Astrocyte of the cerebellum (primary cell): ENCODE measurements around the gene LRRC72.

ENCODE experiments used
- DNase-seq: peaks from one replicate; pipeline ENCODE4 v3.0.0-alpha.2; 2011; ENCODE audit warnings: low read depth
- H3K4me3 ChIP-seq: 2 replicates; pipeline ENCODE4 v1.5.1; 2011; ENCODE audit warnings: mild to moderate bottlenecking, low read depth, low read length, moderate library complexity
- CTCF ChIP-seq: IDR thresholded peaks from 2 replicates; pipeline ENCODE4 v1.5.1; 2012; ENCODE audit warnings: low read length, low read depth, moderate library complexity, mild to moderate bottlenecking; ENCODE audit errors: missing control alignments
- in situ Hi-C: cut with HindIII; loops from 2 replicates; pipeline ENCODE4 v1.10.0; 2017; ENCODE audit warnings: low sequenced_read_pairs

Gene LRRC72

GRCh38 chr7:16585540-16585939 is 58.9 kb downstream of the LRRC72 start:
- no peak overlapping the region for H3K4me3 ChIP-seq
- TF ChIP-seq CTCF = no peak
- in situ Hi-C loops = no loop called here
- DNase-seq = no peak

- H3K4me3 ChIP-seq = no peak overlapping the region
- TF ChIP-seq CTCF = no peak
- in situ Hi-C loops = no loop called here
- DNase-seq = no peak
Measured at GRCh38 chr7:16586081-16586874, 59.7 kb downstream of the LRRC72 start.

- in situ Hi-C loops = no loop called here
- no peak overlapping the region for H3K4me3 ChIP-seq
- DNase-seq = no peak
- no peak for TF ChIP-seq CTCF
Measured at GRCh38 chr7:16587129-16587528, 60.5 kb downstream of the LRRC72 start.

- DNase-seq = no peak
- no peak for TF ChIP-seq CTCF
- in situ Hi-C loops = no loop called here
- no peak overlapping the region for H3K4me3 ChIP-seq
Measured at GRCh38 chr7:16587790-16588189, 61.2 kb downstream of the LRRC72 start.

GRCh38 chr7:16589881-16590280 is 63.3 kb downstream of the LRRC72 start:
- no peak for TF ChIP-seq CTCF
- DNase-seq = no peak
- in situ Hi-C loops = no loop called here
- no peak overlapping the region for H3K4me3 ChIP-seq

GRCh38 chr7:16590424-16590823 is 63.8 kb downstream of the LRRC72 start:
- in situ Hi-C loops = no loop called here
- no peak for TF ChIP-seq CTCF
- no peak for DNase-seq
- no peak overlapping the region for H3K4me3 ChIP-seq
